Endothelial cell of umbilical vein (primary cell): ENCODE measurements around the gene TULP1. TPM values are rescaled to one million over a fixed set of nuclear protein-coding genes. Genes with fewer than 3 reads are reported as not detected.

Experiments
- BruUV-seq: library from RNA; stranded (reverse); fragments of 400-500 nt; replicated peaks from 2 replicates; lab custom pipeline; 2021; lab: Mats Ljungman, UMichigan
- CTCF ChIA-PET: fragments of 300-600, 350-600 bp; sonication (Branson Sonifier 250); formaldehyde crosslinking; loops from one replicate; lab custom pipeline; 2021; ENCODE audit warnings: antibody characterized with exemption, inconsistent platforms; lab: Charles Lee
- POLR2A ChIA-PET: fragments of 300-600, 350-600 bp; sonication (Branson Sonifier 250); formaldehyde crosslinking; loops from one replicate; lab custom pipeline; 2021; ENCODE audit warnings: antibody characterized with exemption, inconsistent platforms; lab: Charles Lee
- DNase-seq: peaks from one replicate; pipeline ENCODE4 v3.0.0-alpha.2; 2011; ENCODE audit warnings: low read depth, low spot score
- FAIRE-seq: peaks from 2 replicates; lab custom pipeline; 2011; peaks lifted over from hg19 to GRCh38; lab: Jason Lieb, UNC
- H2AFZ ChIP-seq: 2 replicates; pipeline ENCODE4 v1.6.0; 2012; ENCODE audit warnings: low read depth, low read length, control low read depth, inconsistent platforms
- H3K27ac ChIP-seq: 2 replicates; pipeline ENCODE4 v1.5.1; 2011; ENCODE audit warnings: low read depth, mild to moderate bottlenecking, control low read depth, low read length, moderate library complexity; ENCODE audit not compliant: insufficient read depth
- H3K27me3 ChIP-seq, 2 experiments: 2 replicates each; pipeline versions ENCODE4 v1.6.0 to v1.6.1; 2011; ENCODE audit warnings: low read length in 2 of 2, mixed read lengths in 1 of 2; ENCODE audit not compliant: control insufficient read depth in 2 of 2, insufficient read depth in 2 of 2
- H3K36me3 ChIP-seq, 2 experiments: 2 replicates in 1 of 2; 3 replicates in 1 of 2; pipeline ENCODE4 v1.5.1; 2011; ENCODE audit warnings: low read length in 2 of 2, mild to moderate bottlenecking in 1 of 2, moderate library complexity in 1 of 2; ENCODE audit not compliant: control insufficient read depth in 2 of 2, insufficient read depth in 2 of 2; ENCODE audit errors: extremely low read depth in 1 of 2
- H3K4me1 ChIP-seq: 3 replicates; pipeline ENCODE4 v1.5.1; 2011; ENCODE audit warnings: mild to moderate bottlenecking, low read length; ENCODE audit not compliant: control insufficient read depth, insufficient read depth; ENCODE audit errors: extremely low read depth
- H3K4me2 ChIP-seq: 2 replicates; pipeline ENCODE4 v1.6.1; 2011; ENCODE audit warnings: low read length, control low read depth, mixed read lengths; ENCODE audit not compliant: insufficient read depth
- H3K4me3 ChIP-seq, 3 experiments: fragments of 200-600 bp in 1 of 3; sonication (generic), shearing (Covaris generic) in 1 of 3; replicated peaks in 1 of 3; 2 replicates each; pipeline ENCODE4 v1.5.1; 2011 to 2016; ENCODE audit warnings: control low read depth in 3 of 3, low read length in 3 of 3, mild to moderate bottlenecking in 2 of 3, inconsistent platforms in 1 of 3, low read depth in 1 of 3, moderate library complexity in 1 of 3; ENCODE audit not compliant: insufficient read depth in 1 of 3
- H3K79me2 ChIP-seq: 2 replicates; pipeline ENCODE4 v1.6.0; 2012; ENCODE audit warnings: low read length, inconsistent platforms; ENCODE audit not compliant: control insufficient read depth, insufficient read depth
- H3K9ac ChIP-seq: replicated peaks from 2 replicates; pipeline ENCODE3; 2011; ENCODE audit warnings: low read length, control low read depth; ENCODE audit not compliant: insufficient read depth; ENCODE audit errors: extremely low read depth
- H3K9me1 ChIP-seq: replicated peaks from 3 replicates; pipeline ENCODE4 v1.6.0; 2011; ENCODE audit warnings: mild to moderate bottlenecking, low read length; ENCODE audit not compliant: control insufficient read depth, insufficient read depth; ENCODE audit errors: extremely low read depth
- H3K9me3 ChIP-seq: replicated peaks from 2 replicates; pipeline ENCODE4 v1.5.1; 2012; ENCODE audit warnings: low read length, inconsistent platforms; ENCODE audit not compliant: control insufficient read depth, insufficient read depth
- H4K20me1 ChIP-seq: replicated peaks from 2 replicates; pipeline ENCODE3; 2011; ENCODE audit warnings: mild to moderate bottlenecking, low read length; ENCODE audit not compliant: control insufficient read depth, insufficient read depth; ENCODE audit errors: extremely low read depth
- CTCF ChIP-seq, 2 donors: IDR thresholded peaks; 1 replicate in 1 of 2; 2 replicates in 1 of 2; pipeline ENCODE4 v1.5.1; 2011; ENCODE audit warnings: low read length in 2 of 2, mild to moderate bottlenecking in 2 of 2, moderate library complexity in 2 of 2, control low read depth in 1 of 2, inconsistent platforms in 1 of 2, low read depth in 1 of 2; ENCODE audit not compliant: insufficient read depth in 1 of 2; ENCODE audit errors: extremely low read depth in 1 of 2
- EZH2 ChIP-seq: IDR thresholded peaks from 2 replicates; pipeline ENCODE4 v1.6.1; 2012; ENCODE audit warnings: borderline replicate concordance, low read depth, mild to moderate bottlenecking, moderate library complexity, low read length, inconsistent platforms; ENCODE audit not compliant: severe bottlenecking
- FOS ChIP-seq: IDR thresholded peaks from 2 replicates; pipeline ENCODE4 v1.6.1; 2011; ENCODE audit warnings: mild to moderate bottlenecking, low read length, moderate library complexity, borderline replicate concordance; ENCODE audit not compliant: insufficient read depth
- GATA2 ChIP-seq: IDR thresholded peaks from 2 replicates; pipeline ENCODE4 v1.7.0; 2011; ENCODE audit warnings: low read depth, mild to moderate bottlenecking, moderate library complexity, mixed read lengths, low read length; ENCODE audit not compliant: insufficient read length, insufficient read depth
- JUN ChIP-seq: IDR thresholded peaks from 2 replicates; pipeline ENCODE4 v1.6.1; 2011; ENCODE audit warnings: borderline replicate concordance, low read depth; ENCODE audit not compliant: insufficient read length, insufficient read depth
- MYC ChIP-seq: IDR thresholded peaks from one replicate; pipeline ENCODE4 v1.6.1; 2011; ENCODE audit warnings: mild to moderate bottlenecking, low read depth, low read length
- POLR2A ChIP-seq: IDR thresholded peaks from 2 replicates; pipeline ENCODE4 v1.6.1; 2012; ENCODE audit warnings: low read depth, mild to moderate bottlenecking, control low read depth, low read length
- POLR2AphosphoS5 ChIP-seq: IDR thresholded peaks from 2 replicates; pipeline ENCODE4 v1.6.1; 2012; ENCODE audit warnings: low read depth, mild to moderate bottlenecking, control low read depth, low read length, moderate library complexity; ENCODE audit not compliant: insufficient read depth
- dilution Hi-C: fragments of 300-500 bp; cut with MboI; formaldehyde crosslinking; loops from one replicate; pipeline ENCODE4 v1.15.0; 2019; ENCODE audit warnings: low sequenced_read_pairs; ENCODE audit not compliant: extremely low pct_ligation_motif_present
- intact Hi-C: fragments of 100-400 bp; cut with micrococcal nuclease; formaldehyde crosslinking; loops from one replicate; pipeline ENCODE4 v1.10.0; 2022
- polyA plus RNA-seq, 4 experiments: library from polyadenylated mRNA; depleted of rRNA in 3 of 4; stranded (reverse) in 3 of 4; unstranded in 1 of 4; fragments of >200 nt; gene quantifications; 2 replicates each; pipeline versions ENCODE4 v1.2.1 to v1.2.3, GENCODE V29; 2011 to 2012; ENCODE audit warnings: missing spikeins in 1 of 4
- total RNA-seq: library from RNA; stranded (reverse); gene quantifications from 2 replicates; pipeline ENCODE4 v1.2.3, GENCODE V29; 2021
- TF ChIP-seq, protein P1 (sequence below): IDR thresholded peaks from 2 replicates; pipeline ENCODE4 v1.6.1; 2011; ENCODE audit not compliant: insufficient read depth, insufficient read length

TULP1 gene
- total and polyA plus RNA-seq, 2 donors (not counting 3 experiments of a cell fraction or from before 2014, with no cell fraction given) = not detected

- Histone ChIP-seq H3K4me3 (no peak overlapping the region), H3K27ac (no peak overlapping the region), H3K9ac (no peak overlapping the region), H3K79me2 (no peaks in the 10 kb centered on the region), H3K27me3 (peaks cover 6 to 11% of the 10 kb centered on the region in 2 experiments), H3K4me1 (no peaks in the 10 kb centered on the region), H2AFZ (no peak overlapping the region), H3K9me1 (no peaks in the 10 kb centered on the region), H3K9me3 (no peaks in the 10 kb centered on the region), H3K4me2 (no peak overlapping the region), H3K36me3 (no peaks in the 10 kb centered on the region), H4K20me1 (no peaks in the 10 kb centered on the region)
- CTCF ChIA-PET = interaction anchor here (0.6 to 1.6 kb wide), 5 partner anchors 10 to 178 kb away, joined by 3 to 5 read pairs (median 3); partner anchors contain the start of gene ARMC12
- no peak for FAIRE-seq
- TF ChIP-seq EZH2 = no peak
- no peak for TF ChIP-seq JUN
- TF ChIP-seq, protein P1, sequence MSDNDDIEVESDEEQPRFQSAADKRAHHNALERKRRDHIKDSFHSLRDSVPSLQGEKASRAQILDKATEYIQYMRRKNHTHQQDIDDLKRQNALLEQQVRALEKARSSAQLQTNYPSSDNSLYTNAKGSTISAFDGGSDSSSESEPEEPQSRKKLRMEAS = no peak
- TF ChIP-seq GATA2 = no peak
- TF ChIP-seq POLR2AphosphoS5 = no peak
- TF ChIP-seq FOS = no peak
- TF ChIP-seq CTCF (IDR thresholded peaks at IDR 0.05; ENCODE audit: extremely low read depth in 1 of 2, insufficient read depth in 1 of 2, low read depth in 1 of 2, low read length in 2 of 2) = no peak
- no peak for TF ChIP-seq MYC
- no peak for TF ChIP-seq POLR2A
- BruUV-seq = no TSS peak
- intact Hi-C loops = no loop called here
- dilution Hi-C loops = no loop called here
- DNase-seq = no peak
- POLR2A ChIA-PET = no interaction called here
These were observed 45.9 kb upstream of the TULP1 start for GRCh38 chr6:35558571-35558970.
